Mucosa of stomach (tissue), 1 donor: ENCODE results near the gene PHKB.
"Not testable (repeated sequence)": the region's sequence is repeated elsewhere in the genome, so short reads cannot be mapped to it uniquely, and the experiment has no call there.

ENCODE experiments used
- H3K27me3 ChIP-seq: one replicate; pipeline ENCODE4 v1.7.0; 2013; ENCODE audit warnings: mild to moderate bottlenecking, low read length; ENCODE audit not compliant: control insufficient read depth, insufficient read depth
- H3K36me3 ChIP-seq: one replicate; pipeline ENCODE4 v1.7.0; 2013; ENCODE audit warnings: low read length; ENCODE audit not compliant: control insufficient read depth, insufficient read depth
- H3K4me1 ChIP-seq: one replicate; pipeline ENCODE4 v1.7.0; 2013; ENCODE audit warnings: mild to moderate bottlenecking, low read length; ENCODE audit not compliant: control insufficient read depth, insufficient read depth
- H3K4me3 ChIP-seq: one replicate; pipeline ENCODE4 v1.7.0; 2013; ENCODE audit warnings: low read length
- H3K9ac ChIP-seq: one replicate; pipeline ENCODE4 v1.7.0; 2013; ENCODE audit warnings: mild to moderate bottlenecking, low read length, moderate library complexity
- H3K9me3 ChIP-seq: one replicate; pipeline ENCODE4 v1.7.0; 2013; ENCODE audit warnings: mild to moderate bottlenecking, low read length, moderate library complexity; ENCODE audit not compliant: control insufficient read depth
- donor health status: Pancreatic carcinoma.

Gene PHKB

GRCh38 chr16:47681571-47681970 lies 220.4 kb downstream of the PHKB start:
- not testable (repeated sequence) for H3K36me3 ChIP-seq, H3K9me3 ChIP-seq, H3K4me1 ChIP-seq, H3K27me3 ChIP-seq, H3K4me3 ChIP-seq, H3K9ac ChIP-seq

GRCh38 chr16:47687694-47688093 lies 226.6 kb downstream of the PHKB start:
- no peaks in the 10 kb centered on the region for H3K36me3 ChIP-seq
- H3K4me3 ChIP-seq, result no peak overlapping the region
- H3K9ac ChIP-seq, result no peak overlapping the region
- H3K27me3 ChIP-seq, result no peaks in the 10 kb centered on the region
- no peaks in the 10 kb centered on the region for H3K9me3 ChIP-seq
- no peaks in the 10 kb centered on the region for H3K4me1 ChIP-seq

- Histone ChIP-seq H3K4me1 (no peaks in the 10 kb centered on the region), H3K27me3 (no peaks in the 10 kb centered on the region), H3K36me3 (no peaks in the 10 kb centered on the region), H3K9me3 (no peaks in the 10 kb centered on the region), H3K4me3 (no peak overlapping the region), H3K9ac (no peak overlapping the region)
Measured at GRCh38 chr16:47693226-47693625, 232.1 kb downstream of the PHKB start.

- Histone ChIP-seq H3K4me3 (no peak overlapping the region), H3K4me1 (no peaks in the 10 kb centered on the region), H3K9ac (no peak overlapping the region), H3K27me3 (no peaks in the 10 kb centered on the region), H3K36me3 (no peaks in the 10 kb centered on the region), H3K9me3 (no peaks in the 10 kb centered on the region)
Measured at GRCh38 chr16:47694543-47694942, 233.4 kb downstream of the PHKB start.

- H3K4me1 ChIP-seq, result no peaks in the 10 kb centered on the region
- H3K9ac ChIP-seq, result no peak overlapping the region
- no peaks in the 10 kb centered on the region for H3K36me3 ChIP-seq
- no peaks in the 10 kb centered on the region for H3K9me3 ChIP-seq
- H3K27me3 ChIP-seq, result no peaks in the 10 kb centered on the region
- no peak overlapping the region for H3K4me3 ChIP-seq
Measured at GRCh38 chr16:47695756-47696155, 234.6 kb downstream of the PHKB start.

- Histone ChIP-seq H3K4me3 (no peak overlapping the region), H3K9ac (no peak overlapping the region), H3K9me3 (no peaks in the 10 kb centered on the region), H3K4me1 (no peaks in the 10 kb centered on the region), H3K36me3 (no peaks in the 10 kb centered on the region), H3K27me3 (no peaks in the 10 kb centered on the region)
Measured at GRCh38 chr16:47697826-47698225, 236.7 kb downstream of the PHKB start.

GRCh38 chr16:47699106-47699505 lies 238.0 kb downstream of the PHKB start:
- H3K9ac ChIP-seq, result no peak overlapping the region

GRCh38 chr16:47700857-47701587 lies 239.9 kb downstream of the PHKB start:
- Histone ChIP-seq H3K4me3 (no peak overlapping the region), H3K9ac (no peak overlapping the region), H3K4me1 (no peaks in the 10 kb centered on the region), H3K36me3 (no peaks in the 10 kb centered on the region), H3K9me3 (no peaks in the 10 kb centered on the region), H3K27me3 (no peaks in the 10 kb centered on the region)

More at GRCh38 chr16:47699106-47699505, 238.0 kb downstream of the PHKB start:
- H3K27me3 ChIP-seq, result no peaks in the 10 kb centered on the region
- H3K4me1 ChIP-seq, result no peaks in the 10 kb centered on the region
- no peaks in the 10 kb centered on the region for H3K9me3 ChIP-seq
- no peak overlapping the region for H3K4me3 ChIP-seq
- H3K36me3 ChIP-seq, result no peaks in the 10 kb centered on the region

- Histone ChIP-seq H3K4me1 (no peaks in the 10 kb centered on the region), H3K9me3 (no peaks in the 10 kb centered on the region), H3K9ac (no peak overlapping the region), H3K4me3 (no peak overlapping the region), H3K36me3 (no peaks in the 10 kb centered on the region), H3K27me3 (no peaks in the 10 kb centered on the region)
Measured at GRCh38 chr16:47705266-47705665, 244.1 kb downstream of the PHKB start.

- H3K9ac ChIP-seq, result no peak overlapping the region
- no peaks in the 10 kb centered on the region for H3K36me3 ChIP-seq
- H3K4me1 ChIP-seq, result peaks cover 11% of the 10 kb centered on the region
- no peaks in the 10 kb centered on the region for H3K27me3 ChIP-seq
- no peak overlapping the region for H3K4me3 ChIP-seq
- H3K9me3 ChIP-seq, result no peaks in the 10 kb centered on the region
Measured at GRCh38 chr16:47711809-47712208, 250.7 kb downstream of the PHKB start.

- no peaks in the 10 kb centered on the region for H3K9me3 ChIP-seq
- no peaks in the 10 kb centered on the region for H3K27me3 ChIP-seq
- H3K36me3 ChIP-seq, result no peaks in the 10 kb centered on the region
- H3K9ac ChIP-seq, result no peak overlapping the region
- H3K4me3 ChIP-seq, result no peak overlapping the region
- peaks cover 11% of the 10 kb centered on the region for H3K4me1 ChIP-seq
Measured at GRCh38 chr16:47712276-47713224, 251.4 kb downstream of the PHKB start.

- H3K4me1 ChIP-seq, result peaks cover 11% of the 10 kb centered on the region
- no peaks in the 10 kb centered on the region for H3K36me3 ChIP-seq
- no peak overlapping the region for H3K9ac ChIP-seq
- no peaks in the 10 kb centered on the region for H3K9me3 ChIP-seq
- no peaks in the 10 kb centered on the region for H3K27me3 ChIP-seq
- no peak overlapping the region for H3K4me3 ChIP-seq
Measured at GRCh38 chr16:47713225-47713595, 252.1 kb downstream of the PHKB start.
